ENCODE measurements around the gene GPR37.

Gene GPR37

GRCh38 chr7:124765401-124766352 is at the start of gene GPR37:
Gene GPR37 (minus strand): TSS chr7:124765792. CDS start chr7:124764976, 816 bp downstream.
- DNase-seq: peak; percentile 28

- no peak for DNase-seq
These were observed 48.6 kb upstream of the GPR37 start for GRCh38 chr7:124813994-124814798.

- no peak for DNase-seq
These were observed 47.2 kb upstream of the GPR37 start for GRCh38 chr7:124812764-124813163.

- DNase-seq: no peak
These were observed 45.7 kb upstream of the GPR37 start for GRCh38 chr7:124811341-124811740.

- no peak for DNase-seq
These were observed 45.0 kb upstream of the GPR37 start for GRCh38 chr7:124810605-124811004.

- DNase-seq: no peak
These were observed 42.6 kb upstream of the GPR37 start for GRCh38 chr7:124808206-124808605.

GRCh38 chr7:124801330-124801895 is 35.8 kb upstream of the GPR37 start:
- no peak for DNase-seq

GRCh38 chr7:124800386-124800785 is 34.8 kb upstream of the GPR37 start:
- DNase-seq: no peak

- no peak for DNase-seq
These were observed 33.9 kb upstream of the GPR37 start for GRCh38 chr7:124799448-124799847.

GRCh38 chr7:124796771-124797170 is 31.2 kb upstream of the GPR37 start:
- DNase-seq: no peak

- DNase-seq: no peak
These were observed 27.1 kb upstream of the GPR37 start for GRCh38 chr7:124792696-124793095.

GRCh38 chr7:124792002-124792401 is 26.4 kb upstream of the GPR37 start:
- no peak for DNase-seq

GRCh38 chr7:124791426-124791825 is 25.8 kb upstream of the GPR37 start:
- no peak for DNase-seq

GRCh38 chr7:124790645-124791044 is 25.1 kb upstream of the GPR37 start:
- DNase-seq: no peak

GRCh38 chr7:124785994-124786393 is 20.4 kb upstream of the GPR37 start:
- no peak for DNase-seq

- DNase-seq: peak; percentile 25
These were observed 19.6 kb upstream of the GPR37 start for GRCh38 chr7:124784879-124785818.

- no peak for DNase-seq
These were observed 17.7 kb upstream of the GPR37 start for GRCh38 chr7:124783271-124783670.

GRCh38 chr7:124781907-124782734 is 16.5 kb upstream of the GPR37 start:
- no peak for DNase-seq

GRCh38 chr7:124781418-124781817 is 15.8 kb upstream of the GPR37 start:
- DNase-seq: no peak

GRCh38 chr7:124780608-124781007 is 15.0 kb upstream of the GPR37 start:
- no peak for DNase-seq

- DNase-seq: no peak
These were observed 14.5 kb upstream of the GPR37 start for GRCh38 chr7:124780056-124780455.
